MCF 10A (cell line): ENCODE data around the gene CATSPERB. TPM values are rescaled to one million over a fixed set of nuclear protein-coding genes. Genes with fewer than 3 reads are reported as not detected.

Experiments
- BruUV-seq: library from RNA; stranded (reverse); fragments of 400-500 nt; replicated peaks from 2 replicates; lab custom pipeline; 2021; lab: Mats Ljungman, UMichigan
- CTCF ChIA-PET: fragments of 300-600 bp; sonication (Branson Sonifier 250); formaldehyde crosslinking; extraction: SDS; loops from one replicate; lab custom pipeline; 2021; ENCODE audit warnings: antibody characterized with exemption, inconsistent platforms; lab: Yijun Ruan, JAX
- POLR2A ChIA-PET: fragments of 300-600, 350-650 bp; sonication (Branson Sonifier 250); formaldehyde crosslinking; extraction: SDS; loops from one replicate; lab custom pipeline; 2020; ENCODE audit warnings: antibody characterized with exemption, inconsistent platforms; lab: Yijun Ruan, JAX
- DNase-seq: peaks from one replicate; pipeline ENCODE4 v3.0.0-alpha.2; 2018; ENCODE audit not compliant: unreplicated experiment
- H3K27ac Mint-ChIP-seq: one replicate; pipeline ENCODE4 v1.8.0; 2022; ENCODE audit warnings: mild to moderate bottlenecking, low read depth, mixed read lengths; ENCODE audit not compliant: unreplicated experiment
- H3K27me3 Mint-ChIP-seq: one replicate; pipeline ENCODE4 v1.8.0; 2022; ENCODE audit warnings: mixed read lengths; ENCODE audit not compliant: insufficient read depth, unreplicated experiment
- H3K36me3 Mint-ChIP-seq: one replicate; pipeline ENCODE4 v1.8.0; 2022; ENCODE audit warnings: mild to moderate bottlenecking, moderate library complexity, mixed read lengths; ENCODE audit not compliant: insufficient read depth, unreplicated experiment
- H3K4me1 Mint-ChIP-seq: one replicate; pipeline ENCODE4 v1.8.0; 2022; ENCODE audit warnings: mixed read lengths; ENCODE audit not compliant: insufficient read depth, unreplicated experiment
- H3K4me3 Mint-ChIP-seq: one replicate; pipeline ENCODE4 v1.8.0; 2022; ENCODE audit warnings: mild to moderate bottlenecking, moderate library complexity, mixed read lengths; ENCODE audit not compliant: unreplicated experiment
- H3K9me3 Mint-ChIP-seq: one replicate; pipeline ENCODE4 v1.8.0; 2022; ENCODE audit warnings: mixed read lengths; ENCODE audit not compliant: unreplicated experiment
- intact Hi-C: fragments of 100-400 bp; cut with micrococcal nuclease; formaldehyde crosslinking; loops from 2 replicates; pipeline ENCODE4 v1.14.1; 2022
- total RNA-seq: library from RNA; stranded (reverse); gene quantifications from 2 replicates; pipeline ENCODE4 v1.2.3, GENCODE V29; 2022
- TF ChIP-seq, protein P1 (sequence below): fragments of 200-600 bp; IDR thresholded peaks from one replicate; pipeline ENCODE4 v1.8.0; 2022; ENCODE audit warnings: antibody characterized with exemption, mild to moderate bottlenecking; ENCODE audit not compliant: unreplicated experiment

The CATSPERB gene
- total RNA-seq, 1 experiment from 2014 or later: 1.1 TPM

DNA sequence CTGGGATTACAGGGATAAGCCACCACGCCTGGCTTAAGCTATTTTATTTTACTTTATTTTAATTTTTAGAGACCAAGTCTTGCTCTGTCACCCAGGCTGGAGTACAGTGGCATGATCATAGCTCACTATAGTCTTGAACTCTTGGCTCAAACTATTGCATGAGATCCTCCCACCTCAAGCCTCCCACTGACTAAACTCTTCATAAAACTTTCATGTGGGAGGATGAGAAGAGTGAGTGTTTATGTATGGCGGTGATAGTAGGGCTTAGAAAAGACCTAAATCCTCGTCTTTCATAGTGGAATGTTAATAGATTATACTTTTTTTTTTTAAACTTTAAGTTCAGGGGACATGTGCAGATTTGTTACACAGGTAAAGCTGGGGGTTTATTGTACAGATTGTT lies 198.3 kb downstream of the CATSPERB start:
- Mint-ChIP-seq H3K4me3 (no peak overlapping the region), H3K9me3 (no peaks in the 10 kb centered on the region), H3K27ac (no peak overlapping the region), H3K4me1 (no peaks in the 10 kb centered on the region), H3K27me3 (no peaks in the 10 kb centered on the region), H3K36me3 (no peaks in the 10 kb centered on the region)
- CTCF ChIA-PET: interaction anchor here (0.6 kb wide), 1 partner anchor 74 kb away, joined by 4 read pairs; no protein-coding TSS in a partner anchor
- BruUV-seq: no TSS peak
- intact Hi-C loops: no loop called here
- TF ChIP-seq, protein P1, sequence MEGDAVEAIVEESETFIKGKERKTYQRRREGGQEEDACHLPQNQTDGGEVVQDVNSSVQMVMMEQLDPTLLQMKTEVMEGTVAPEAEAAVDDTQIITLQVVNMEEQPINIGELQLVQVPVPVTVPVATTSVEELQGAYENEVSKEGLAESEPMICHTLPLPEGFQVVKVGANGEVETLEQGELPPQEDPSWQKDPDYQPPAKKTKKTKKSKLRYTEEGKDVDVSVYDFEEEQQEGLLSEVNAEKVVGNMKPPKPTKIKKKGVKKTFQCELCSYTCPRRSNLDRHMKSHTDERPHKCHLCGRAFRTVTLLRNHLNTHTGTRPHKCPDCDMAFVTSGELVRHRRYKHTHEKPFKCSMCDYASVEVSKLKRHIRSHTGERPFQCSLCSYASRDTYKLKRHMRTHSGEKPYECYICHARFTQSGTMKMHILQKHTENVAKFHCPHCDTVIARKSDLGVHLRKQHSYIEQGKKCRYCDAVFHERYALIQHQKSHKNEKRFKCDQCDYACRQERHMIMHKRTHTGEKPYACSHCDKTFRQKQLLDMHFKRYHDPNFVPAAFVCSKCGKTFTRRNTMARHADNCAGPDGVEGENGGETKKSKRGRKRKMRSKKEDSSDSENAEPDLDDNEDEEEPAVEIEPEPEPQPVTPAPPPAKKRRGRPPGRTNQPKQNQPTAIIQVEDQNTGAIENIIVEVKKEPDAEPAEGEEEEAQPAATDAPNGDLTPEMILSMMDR: no peak
- POLR2A ChIA-PET: no interaction called here
- no peak for DNase-seq

Other genes with a start within 250 kb of the CATSPERB start
- 81.3 and 104 TPM in 2 replicates for gene PPP4R3A, start 221.8 kb downstream of the CATSPERB start, total RNA-seq
- 11.8 and 12.6 TPM in 2 replicates for gene TC2N, start 135.4 kb upstream of the CATSPERB start, total RNA-seq
- gene FBLN5, start 215.6 kb upstream of the CATSPERB start, total RNA-seq: 4.3 and 14.8 TPM in 2 replicates